Activated CD4-positive, alpha-beta T cell treated with anti-CD3 and anti-CD28 coated beads, Interleukin-2, amount 10 ng/mL, durations not matched to agents 24 days and 14 days (primary cell): ENCODE data around the gene TP53RK. TPM values are rescaled to one million over a fixed set of nuclear protein-coding genes. Genes with fewer than 3 reads are reported as not detected.
"Not testable (repeated sequence)": the region's sequence is repeated elsewhere in the genome, so short reads cannot be mapped to it uniquely, and the experiment has no call there.

Experiments
- DNase-seq: peaks from one replicate; pipeline ENCODE4 v3.0.0; 2022
- H3K27ac Mint-ChIP-seq: one replicate; pipeline ENCODE4 v1.8.0; 2022; ENCODE audit warnings: mild to moderate bottlenecking, mixed read lengths
- H3K27me3 Mint-ChIP-seq: one replicate; pipeline ENCODE4 v1.8.0; 2022; ENCODE audit warnings: mixed read lengths
- H3K36me3 Mint-ChIP-seq: one replicate; pipeline ENCODE4 v1.8.0; 2022; ENCODE audit warnings: low read depth, mild to moderate bottlenecking, mixed read lengths
- H3K4me1 Mint-ChIP-seq: one replicate; pipeline ENCODE4 v1.8.0; 2021; ENCODE audit warnings: mixed read lengths
- H3K4me3 Mint-ChIP-seq: one replicate; pipeline ENCODE4 v1.8.0; 2022; ENCODE audit warnings: mild to moderate bottlenecking, moderate library complexity, mixed read lengths
- H3K9me3 Mint-ChIP-seq: one replicate; pipeline ENCODE4 v1.8.0; 2021; ENCODE audit warnings: mixed read lengths
- intact Hi-C: fragments of 100-400 bp; cut with micrococcal nuclease; formaldehyde crosslinking; loops from one replicate; pipeline ENCODE4 v1.15.1; 2023
- total RNA-seq: library from RNA; stranded (reverse); gene quantifications from 2 replicates; pipeline ENCODE4 v1.2.3, GENCODE V29; 2022

Gene TP53RK
- total RNA-seq, 1 donor from 2014 or later, result 16.5 TPM

DNA sequence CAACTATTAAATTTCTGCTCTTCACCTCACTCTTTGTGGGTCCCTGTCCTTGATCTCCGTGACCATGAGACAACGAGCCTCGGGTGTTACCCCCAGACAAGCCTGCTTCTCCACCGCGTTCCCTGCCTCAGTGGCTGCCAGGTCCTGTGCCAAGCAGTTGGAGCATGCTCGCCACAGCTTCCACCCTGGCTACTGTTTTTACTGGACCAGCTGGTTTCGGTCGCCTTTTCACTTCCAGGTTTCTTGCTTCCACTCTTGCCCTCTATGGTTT lies 5.6 kb downstream of the TP53RK start:
- H3K4me3 Mint-ChIP-seq, result no peak overlapping the region
- no peaks in the 10 kb centered on the region for H3K27me3 Mint-ChIP-seq
- peaks cover 44% of the 10 kb centered on the region for H3K4me1 Mint-ChIP-seq
- no peak for DNase-seq
- no peak overlapping the region for H3K27ac Mint-ChIP-seq
- intact Hi-C loops, result no loop called here
- H3K36me3 Mint-ChIP-seq, result peaks cover 22% of the 10 kb centered on the region
- no peaks in the 10 kb centered on the region for H3K9me3 Mint-ChIP-seq

DNA sequence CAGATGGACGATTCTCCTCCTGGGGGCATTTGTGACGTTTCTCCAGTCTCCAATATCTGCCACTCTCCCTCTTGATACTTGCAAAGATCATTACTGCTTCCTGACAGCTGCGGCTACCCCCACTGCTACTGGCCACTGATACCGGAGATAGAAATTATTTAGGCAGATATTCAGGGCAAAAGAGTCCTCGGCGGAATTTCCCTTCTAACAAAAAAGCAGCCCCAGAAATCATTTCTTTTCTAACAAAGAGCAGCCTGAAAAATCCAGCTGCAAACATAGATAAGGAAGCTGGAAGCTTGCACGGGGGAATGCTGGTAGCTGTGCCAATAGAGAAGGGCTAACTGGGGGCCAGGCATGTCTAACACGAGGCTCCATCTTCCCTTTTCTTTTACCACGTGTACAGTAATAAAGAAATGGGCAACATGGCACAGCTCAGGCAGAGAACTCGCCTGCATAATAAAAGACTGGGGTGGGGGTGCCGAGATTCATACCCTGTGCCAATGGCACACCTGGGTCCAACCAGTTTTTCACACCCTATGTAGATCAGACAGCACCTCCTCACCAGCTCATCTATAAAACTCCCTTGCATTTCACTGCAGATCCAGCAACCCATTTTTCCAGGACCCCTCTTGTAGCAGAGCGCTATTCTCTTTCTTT lies 6.1 kb downstream of the TP53RK start:
- Mint-ChIP-seq H3K36me3 (peaks cover 22% of the 10 kb centered on the region), H3K9me3 (no peaks in the 10 kb centered on the region), H3K4me3 (no peak overlapping the region), H3K4me1 (peaks cover 41% of the 10 kb centered on the region), H3K27ac (no peak overlapping the region), H3K27me3 (no peaks in the 10 kb centered on the region)
- no peak for DNase-seq
- intact Hi-C loops, result no loop called here

DNA sequence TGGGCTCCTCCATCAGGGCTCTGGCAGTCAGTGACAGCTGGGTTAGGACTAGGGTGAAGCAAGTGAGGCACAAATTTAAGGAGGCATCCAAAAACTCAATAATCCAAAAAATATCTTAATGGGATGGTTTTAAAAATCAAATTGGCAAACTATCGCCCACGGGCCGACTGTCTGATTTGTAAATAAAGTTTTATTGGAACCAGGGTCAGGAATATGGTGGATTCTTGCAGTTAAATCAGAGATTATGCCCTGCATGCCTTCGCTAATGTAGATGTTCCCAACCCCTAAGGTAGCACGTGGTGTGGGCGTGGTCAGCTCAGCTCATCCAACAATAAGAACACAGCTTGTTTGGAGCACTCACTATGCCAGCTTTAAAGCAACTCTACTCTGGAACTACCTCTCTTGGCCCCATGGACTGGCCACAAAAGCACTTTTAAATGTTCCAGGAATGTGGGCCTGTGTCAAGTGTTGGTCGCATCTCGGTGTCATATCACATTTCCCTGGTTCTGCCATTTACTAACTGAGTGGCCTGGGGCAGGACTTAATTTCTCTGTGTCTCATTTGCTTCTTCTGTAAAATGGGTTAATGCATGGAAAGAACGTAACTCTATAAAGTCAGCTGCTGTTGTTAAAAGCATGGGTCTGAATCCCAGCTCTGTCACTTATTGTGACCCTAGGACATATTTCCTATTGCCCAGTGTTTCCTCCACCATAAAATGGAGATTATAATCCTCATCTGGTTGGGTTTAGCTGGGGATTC lies 7.0 kb downstream of the TP53RK start:
- Mint-ChIP-seq H3K9me3 (no peaks in the 10 kb centered on the region), H3K4me3 (no peak overlapping the region), H3K4me1 (peaks cover 32% of the 10 kb centered on the region), H3K27me3 (no peaks in the 10 kb centered on the region), H3K36me3 (peaks cover 22% of the 10 kb centered on the region), H3K27ac (no peak overlapping the region)
- intact Hi-C loops, result no loop called here
- DNase-seq, result no peak

DNA sequence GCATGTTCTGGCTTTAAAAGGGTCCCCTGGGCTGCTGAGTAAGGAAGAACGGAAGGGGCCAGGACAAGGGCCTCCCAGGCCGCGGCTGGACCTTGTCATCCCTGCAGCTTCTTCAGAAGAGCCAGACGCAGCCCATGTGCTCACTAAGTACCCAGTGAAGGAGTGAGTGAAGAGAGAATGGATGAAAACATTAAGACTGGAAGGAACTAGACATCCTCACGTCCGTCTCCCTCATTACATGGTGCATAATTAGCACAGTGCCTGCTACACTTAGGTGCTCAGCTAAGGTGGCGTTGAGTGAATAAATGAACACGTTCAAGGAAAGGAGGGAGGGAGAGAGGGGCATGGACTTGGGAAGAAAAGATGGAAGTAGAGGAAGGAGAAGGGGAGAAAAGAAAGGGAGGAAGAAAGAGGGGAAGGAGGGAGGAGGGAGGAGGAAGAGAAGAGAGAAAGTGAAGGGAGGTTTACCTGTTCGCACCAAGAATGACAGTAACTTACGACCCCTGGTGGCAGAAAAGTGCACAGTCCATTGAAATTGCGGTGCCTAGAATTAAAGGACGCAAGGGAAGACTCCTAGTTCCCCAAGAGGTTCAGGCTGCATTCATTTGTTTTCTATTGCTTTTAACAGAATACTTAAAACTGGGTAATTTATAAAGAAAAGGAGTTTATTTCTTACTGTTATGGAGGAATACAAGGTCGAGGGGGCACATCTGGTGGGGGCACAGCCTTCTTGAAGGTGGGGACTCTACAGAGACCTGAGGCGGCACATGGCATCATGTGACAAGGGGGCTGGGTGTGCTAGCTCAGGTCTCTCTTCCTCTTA lies 8.0 kb downstream of the TP53RK start:
- peak; percentile 92 for DNase-seq
- Mint-ChIP-seq H3K4me1 (peaks cover 24% of the 10 kb centered on the region), H3K36me3 (peaks cover 16% of the 10 kb centered on the region), H3K4me3 (no peak overlapping the region), H3K9me3 (no peaks in the 10 kb centered on the region), H3K27me3 (no peaks in the 10 kb centered on the region), H3K27ac (no peak overlapping the region)
- intact Hi-C loops, result loop anchor here (1.0 kb wide), 2 partner anchors 136 to 160 kb away; no protein-coding TSS in a partner anchor

DNA sequence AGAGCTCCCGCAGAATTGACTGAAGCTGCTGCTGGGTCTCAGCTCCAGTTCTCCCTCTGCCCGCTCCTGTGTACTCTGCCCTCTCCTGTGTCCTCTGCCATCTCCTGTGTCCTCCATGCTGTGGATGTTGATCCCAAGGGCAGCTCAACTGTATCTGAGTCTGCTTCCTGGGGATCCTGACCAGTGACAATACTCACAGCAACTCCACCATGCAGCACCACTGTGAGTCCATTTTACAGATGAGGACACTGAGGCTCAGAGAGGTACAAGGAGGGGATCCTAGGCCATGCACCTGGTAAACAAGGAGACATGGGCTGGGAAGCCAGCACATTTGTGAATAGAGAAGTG lies 8.6 kb downstream of the TP53RK start:
- Mint-ChIP-seq H3K27me3 (no peaks in the 10 kb centered on the region), H3K4me1 (peaks cover 18% of the 10 kb centered on the region), H3K36me3 (peaks cover 10% of the 10 kb centered on the region), H3K27ac (no peak overlapping the region), H3K4me3 (no peak overlapping the region), H3K9me3 (no peaks in the 10 kb centered on the region)
- DNase-seq, result no peak
- intact Hi-C loops, result loop anchor here (1.0 kb wide), 2 partner anchors 135 to 159 kb away; no protein-coding TSS in a partner anchor

DNA sequence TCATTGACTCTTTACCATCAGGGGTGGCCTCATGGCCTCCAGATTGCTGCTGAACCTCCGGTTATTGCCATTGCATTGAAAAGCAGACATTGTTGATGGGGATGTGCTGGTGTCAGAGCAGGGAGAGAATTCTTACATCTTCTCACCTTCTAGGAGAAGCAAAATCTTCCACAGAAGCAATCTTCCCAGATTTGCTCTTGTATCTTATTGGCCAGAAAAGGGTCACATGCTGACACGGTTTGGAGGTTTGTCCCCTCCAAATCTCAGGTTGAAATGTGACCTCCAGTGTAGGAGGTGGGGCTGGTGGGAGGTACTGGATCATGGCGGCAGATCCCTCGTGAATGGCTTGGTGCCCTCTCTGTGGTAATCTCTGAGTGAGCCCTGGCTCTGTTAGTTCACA lies 10.7 kb downstream of the TP53RK start:
- H3K27me3 Mint-ChIP-seq, result no peaks in the 10 kb centered on the region
- peaks cover 2% of the 10 kb centered on the region for H3K9me3 Mint-ChIP-seq
- peaks cover 9% of the 10 kb centered on the region for H3K4me1 Mint-ChIP-seq
- intact Hi-C loops, result no loop called here
- DNase-seq, result no peak
- H3K27ac Mint-ChIP-seq, result no peak overlapping the region
- H3K36me3 Mint-ChIP-seq, result no peaks in the 10 kb centered on the region
- H3K4me3 Mint-ChIP-seq, result no peak overlapping the region

DNA sequence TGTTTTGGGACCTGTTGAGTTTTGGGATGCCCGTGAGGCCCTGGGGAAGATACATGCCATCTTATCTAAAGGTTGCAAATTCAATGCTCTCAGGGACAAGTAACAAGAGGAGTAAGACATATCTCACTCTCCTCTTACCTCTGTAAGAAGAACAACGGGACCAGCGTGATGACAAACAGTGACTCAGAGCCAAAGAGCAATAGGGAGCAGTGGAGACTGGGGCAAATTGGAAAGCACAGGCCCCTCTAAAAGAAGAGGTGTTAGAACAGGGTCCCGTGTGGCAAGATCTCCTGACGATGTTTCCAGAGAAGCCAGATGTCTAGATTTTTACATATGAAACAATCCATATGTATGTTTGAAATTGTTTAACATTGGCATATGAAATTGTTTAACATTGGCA lies 11.6 kb downstream of the TP53RK start:
- no peak for DNase-seq
- Mint-ChIP-seq H3K9me3 (peaks cover 4% of the 10 kb centered on the region), H3K27me3 (peaks cover 2% of the 10 kb centered on the region), H3K36me3 (no peaks in the 10 kb centered on the region), H3K4me3 (no peak overlapping the region), H3K4me1 (peaks cover 9% of the 10 kb centered on the region), H3K27ac (no peak overlapping the region)
- intact Hi-C loops, result no loop called here

DNA sequence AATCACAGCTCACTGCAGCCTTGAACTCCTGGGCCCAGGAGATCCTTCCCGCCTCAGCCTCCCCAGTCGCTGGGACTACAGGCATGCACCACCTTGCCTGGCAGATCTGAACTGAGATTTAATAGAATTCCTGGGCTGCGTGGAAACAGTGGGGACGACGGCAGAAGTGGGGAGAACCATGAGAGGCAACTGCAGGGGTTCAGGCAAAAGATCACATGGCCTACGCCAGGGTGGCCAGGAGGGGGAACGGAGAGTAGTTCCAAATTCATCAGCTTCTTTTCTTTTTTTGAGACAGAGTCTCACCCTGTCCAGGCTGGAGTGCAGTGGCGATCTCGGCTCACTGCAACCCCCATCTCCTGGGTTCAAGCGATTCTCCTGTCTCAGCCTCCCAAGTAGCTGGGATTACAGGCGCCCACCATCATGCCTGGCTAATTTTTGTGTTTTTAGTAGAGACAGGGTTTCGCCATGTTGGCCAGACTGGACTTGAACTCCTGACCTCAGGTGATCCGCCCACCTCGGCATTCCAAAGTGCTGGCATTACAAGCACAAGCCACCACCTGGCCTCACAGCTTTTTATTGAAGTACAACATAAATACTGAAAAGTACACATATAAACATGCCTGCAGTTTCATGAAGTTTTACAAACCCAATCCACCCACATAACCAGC lies 12.5 kb downstream of the TP53RK start:
- DNase-seq, H3K27ac Mint-ChIP-seq, H3K9me3 Mint-ChIP-seq, intact Hi-C loops, H3K4me1 Mint-ChIP-seq, H3K27me3 Mint-ChIP-seq, H3K4me3 Mint-ChIP-seq, H3K36me3 Mint-ChIP-seq: not testable (repeated sequence)

DNA sequence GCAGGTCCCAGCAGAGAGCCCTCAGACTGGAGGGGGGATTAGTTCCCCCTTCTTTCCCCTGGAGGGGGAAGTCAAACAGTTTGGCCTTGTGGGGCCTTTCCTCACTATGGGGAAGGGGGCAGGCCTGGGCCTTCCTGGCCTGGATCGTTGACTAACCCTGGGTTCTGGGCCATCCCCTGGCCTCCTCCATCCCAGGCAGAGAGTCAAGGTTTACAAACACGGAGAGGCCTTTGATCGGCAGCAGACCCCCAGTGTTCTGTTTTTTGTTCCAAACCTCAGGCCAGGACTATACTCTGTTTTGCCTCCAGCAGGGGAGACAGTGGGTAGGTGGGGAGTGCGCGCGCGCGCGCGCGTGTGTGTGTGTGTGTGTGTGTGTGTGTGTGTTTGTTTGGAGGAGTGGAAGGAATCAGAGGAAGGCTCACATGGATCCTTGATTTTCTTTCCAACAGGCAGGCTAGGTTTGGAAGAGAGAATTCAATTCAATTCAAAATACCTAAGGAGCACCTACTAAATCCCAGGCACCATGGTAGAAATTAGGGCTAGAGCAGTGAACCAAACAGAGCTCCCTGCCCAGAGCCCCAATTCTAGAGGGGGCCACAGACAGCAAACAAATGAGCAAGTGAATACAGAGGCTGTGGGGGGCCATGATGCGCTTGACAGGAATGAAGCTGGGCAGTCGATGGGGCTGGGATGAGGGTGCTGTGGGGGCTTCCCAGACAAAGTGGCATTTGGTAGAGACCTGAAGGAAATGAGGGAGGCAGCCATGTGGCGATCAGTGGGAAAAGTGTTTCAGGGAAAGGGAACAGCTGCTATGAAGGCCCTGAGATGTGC lies 14.8 kb downstream of the TP53RK start:
- Mint-ChIP-seq H3K36me3 (no peaks in the 10 kb centered on the region), H3K27ac (no peak overlapping the region), H3K4me3 (no peak overlapping the region), H3K27me3 (peaks cover 2% of the 10 kb centered on the region), H3K4me1 (peaks cover 2% of the 10 kb centered on the region), H3K9me3 (peaks cover 10% of the 10 kb centered on the region)
- intact Hi-C loops, result no loop called here
- DNase-seq, result no peak

DNA sequence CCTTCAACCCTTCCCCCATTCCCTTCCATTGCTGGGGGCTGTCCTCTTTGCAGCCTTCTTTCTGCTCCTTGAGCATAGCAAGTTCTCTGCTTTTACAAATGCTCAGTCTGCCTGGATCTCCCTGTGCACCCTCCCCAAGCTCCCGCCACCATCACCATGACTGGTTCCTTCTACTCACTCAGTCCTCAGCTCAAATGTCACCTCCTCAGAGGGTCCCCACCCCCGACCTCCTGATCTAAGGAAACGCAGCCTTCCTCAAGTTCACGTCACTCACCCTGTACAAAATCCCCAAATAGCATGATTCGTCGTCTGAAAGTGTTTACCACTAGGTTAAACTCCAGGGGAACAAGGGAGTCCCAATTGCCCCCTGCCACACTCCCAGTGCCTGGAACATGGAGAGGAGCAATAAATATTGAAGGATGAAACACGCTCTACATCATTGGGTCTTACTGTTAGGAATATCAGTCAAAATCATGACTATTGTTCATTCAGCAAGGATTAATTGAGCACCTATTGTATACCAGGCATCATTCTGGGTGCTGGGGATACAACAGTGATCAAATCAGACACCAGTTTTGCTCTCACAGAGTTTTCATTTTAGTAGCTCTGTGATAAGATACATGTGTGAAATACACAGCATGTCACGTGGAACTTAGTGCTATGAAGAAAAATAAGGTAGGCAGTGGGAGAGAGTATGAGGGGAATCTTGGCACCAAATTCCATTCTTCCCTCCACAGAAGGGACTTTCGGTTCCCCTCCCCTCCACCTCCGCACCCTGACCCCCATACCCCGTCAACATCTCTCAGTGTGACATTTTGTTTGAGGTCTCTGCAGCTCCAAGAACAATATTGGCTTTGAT lies 15.6 kb downstream of the TP53RK start:
- H3K4me1 Mint-ChIP-seq, result peaks cover 2% of the 10 kb centered on the region
- peaks cover 17% of the 10 kb centered on the region for H3K9me3 Mint-ChIP-seq
- no peak overlapping the region for H3K27ac Mint-ChIP-seq
- H3K4me3 Mint-ChIP-seq, result no peak overlapping the region
- H3K36me3 Mint-ChIP-seq, result no peaks in the 10 kb centered on the region
- peaks cover 3% of the 10 kb centered on the region for H3K27me3 Mint-ChIP-seq
- no peak for DNase-seq
- intact Hi-C loops, result no loop called here

DNA sequence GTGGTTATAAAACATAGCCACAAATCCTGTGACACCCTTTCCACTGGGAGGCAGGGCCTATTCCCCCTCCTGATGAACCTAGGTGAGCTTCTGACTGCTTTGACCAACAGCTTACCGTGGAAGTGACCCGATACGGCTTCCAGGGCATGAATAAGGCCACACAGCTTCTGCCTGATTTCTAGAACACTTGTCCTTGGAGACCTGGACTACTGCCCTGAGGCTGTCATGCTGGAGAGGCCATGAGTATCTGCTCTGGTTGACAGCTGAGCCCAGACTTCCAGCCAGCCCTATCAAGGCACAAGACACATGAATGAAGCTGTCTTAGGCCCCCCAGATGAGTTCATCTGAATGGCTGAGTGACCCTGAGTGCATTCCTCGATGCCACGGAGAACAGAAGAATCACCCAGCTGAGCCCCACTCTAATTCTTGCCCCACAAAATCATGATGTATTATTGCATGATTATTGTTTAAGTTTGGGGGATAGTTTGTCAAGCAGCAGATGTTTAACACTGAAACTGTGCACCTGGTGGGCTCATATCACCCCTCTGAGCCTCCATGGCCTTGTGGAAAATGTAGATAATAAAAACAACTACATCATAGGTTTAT lies 16.6 kb downstream of the TP53RK start:
- Mint-ChIP-seq H3K4me3 (no peak overlapping the region), H3K4me1 (peaks cover 2% of the 10 kb centered on the region), H3K9me3 (peaks cover 17% of the 10 kb centered on the region), H3K36me3 (no peaks in the 10 kb centered on the region), H3K27me3 (peaks cover 3% of the 10 kb centered on the region), H3K27ac (no peak overlapping the region)
- DNase-seq, result no peak
- intact Hi-C loops, result no loop called here

DNA sequence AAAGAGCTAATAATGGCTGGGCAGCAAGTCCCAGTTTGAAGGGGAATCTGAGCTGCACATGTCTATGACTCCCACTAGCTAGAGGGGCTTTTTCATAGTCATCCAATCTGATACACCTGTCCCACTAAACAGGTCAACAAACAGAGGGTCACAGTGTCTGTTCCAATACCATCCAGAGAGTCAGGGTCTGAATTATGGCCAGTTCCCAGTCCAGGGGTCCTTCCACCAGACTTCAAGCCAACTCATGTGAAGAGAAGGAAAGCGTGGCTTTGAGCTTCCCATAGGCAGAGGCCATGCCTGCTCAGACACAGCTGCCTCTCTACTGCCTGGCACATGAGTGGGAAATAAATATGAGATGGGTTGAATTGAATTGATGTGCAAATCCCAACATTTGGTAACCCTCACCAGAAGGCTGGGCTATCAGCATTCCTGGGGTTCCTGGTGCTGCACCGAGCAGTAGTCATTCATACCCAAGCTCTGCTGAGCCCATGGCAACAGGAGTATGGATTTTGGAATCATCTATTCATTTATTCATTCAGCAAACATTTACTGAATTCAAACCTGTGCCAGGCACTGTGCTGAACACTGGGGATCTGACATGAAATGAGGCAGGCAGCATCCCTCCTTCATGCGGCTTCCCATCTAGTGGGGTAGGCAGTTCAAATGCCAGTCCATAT lies 17.2 kb downstream of the TP53RK start:
- no peak for DNase-seq
- Mint-ChIP-seq H3K4me3 (no peak overlapping the region), H3K4me1 (peaks cover 2% of the 10 kb centered on the region), H3K36me3 (no peaks in the 10 kb centered on the region), H3K9me3 (peaks cover 17% of the 10 kb centered on the region), H3K27me3 (peaks cover 3% of the 10 kb centered on the region), H3K27ac (no peak overlapping the region)
- intact Hi-C loops, result no loop called here
